SH-SY5Y (cell line): ENCODE results near the gene EXOC1.

Source experiments
- GATA2 ChIP-seq: IDR thresholded peaks from 2 replicates; pipeline ENCODE4 v1.6.1; 2011; ENCODE audit warnings: mild to moderate bottlenecking, low read depth, low read length
- GATA3 ChIP-seq: IDR thresholded peaks from 2 replicates; pipeline ENCODE4 v1.6.1; 2011; ENCODE audit warnings: low read depth, mild to moderate bottlenecking, low read length, moderate library complexity

- TF ChIP-seq GATA2 (no peak), GATA3 (no peak)
These were observed 75.4 kb downstream of the EXOC1 start for GRCh38 chr4:55928846-55929245.
